ENCODE data around the gene PROZ.

The PROZ gene

DNA sequence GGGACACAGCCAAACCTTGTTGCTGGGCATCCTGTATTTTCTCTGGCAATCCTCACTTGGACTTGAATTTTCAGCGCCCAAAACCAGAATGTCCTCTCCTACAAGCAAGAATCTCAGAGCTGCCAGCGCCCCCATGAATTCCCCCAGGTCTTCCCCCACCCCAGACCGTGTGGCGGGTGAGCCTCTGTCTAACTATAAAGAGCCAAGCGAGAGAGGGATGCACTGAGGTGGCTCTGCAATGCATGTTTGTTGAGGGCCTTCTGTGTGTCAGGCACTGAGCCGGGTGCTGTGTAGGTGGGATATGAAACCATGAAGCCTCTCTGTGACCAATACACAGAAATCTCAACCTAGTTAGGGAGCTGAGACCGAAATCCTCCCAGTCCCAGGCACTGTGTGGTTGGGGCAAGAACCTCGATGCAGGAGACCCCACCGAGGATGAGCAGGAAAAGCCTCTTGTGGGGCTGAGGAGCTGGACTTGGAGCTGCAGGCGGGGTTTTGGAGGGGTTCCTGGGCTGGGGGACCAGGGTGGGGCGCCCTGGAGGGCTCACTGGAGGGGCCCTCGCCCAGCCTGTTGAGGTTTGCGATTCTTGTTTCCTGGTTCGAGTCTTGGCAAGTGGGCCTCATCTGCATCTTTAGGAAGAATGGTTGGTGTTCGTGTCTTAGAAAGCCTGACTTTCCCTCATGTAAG, 12.4 kb upstream of the PROZ start:
- no peak overlapping the region for H3K4me3 Mint-ChIP-seq
- no peak for ATAC-seq
- H3K4me1 Mint-ChIP-seq, result no peaks in the 10 kb centered on the region
- H3K9me3 Mint-ChIP-seq, result peaks cover 2% of the 10 kb centered on the region
- H3K36me3 Mint-ChIP-seq, result no peaks in the 10 kb centered on the region
- H3K27me3 Mint-ChIP-seq, result peaks cover 57% of the 10 kb centered on the region
- no peak overlapping the region for H3K27ac Mint-ChIP-seq

- Mint-ChIP-seq H3K4me1 (peaks cover 5% of the 10 kb centered on the region), H3K9me3 (peaks cover 2% of the 10 kb centered on the region), H3K27ac (no peak overlapping the region), H3K4me3 (no peak overlapping the region), H3K27me3 (peaks cover 64% of the 10 kb centered on the region), H3K36me3 (no peaks in the 10 kb centered on the region)
- no peak for ATAC-seq
These were observed 11.7 kb upstream of the PROZ start for GRCh38 chr13:113146750-113147149.

- Mint-ChIP-seq H3K27me3 (peaks cover 69% of the 10 kb centered on the region), H3K4me1 (peaks cover 10% of the 10 kb centered on the region), H3K9me3 (peaks cover 2% of the 10 kb centered on the region), H3K36me3 (no peaks in the 10 kb centered on the region), H3K27ac (no peak overlapping the region), H3K4me3 (no peak overlapping the region)
- ATAC-seq, result no peak
These were observed 11.2 kb upstream of the PROZ start for GRCh38 chr13:113147206-113147605.

DNA sequence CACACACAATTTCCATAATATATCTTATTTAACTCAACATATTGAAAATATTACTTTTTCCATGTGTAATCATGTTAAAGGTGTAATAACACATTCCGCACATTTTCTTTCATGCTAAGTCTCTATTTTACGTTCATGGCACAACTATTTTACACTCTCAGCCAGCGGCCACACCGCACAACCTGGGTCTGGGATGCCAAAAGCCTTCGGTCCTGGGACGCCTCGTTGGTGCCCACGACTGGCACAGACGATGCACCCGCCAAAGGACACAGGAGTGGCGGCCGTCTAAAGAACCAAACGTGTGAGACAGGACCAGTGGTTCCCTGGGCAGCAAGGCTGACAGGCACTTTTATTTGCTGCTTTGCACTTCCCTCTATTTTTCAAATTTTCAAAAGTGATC, 10.0 kb upstream of the PROZ start:
- no peak for ATAC-seq
- Mint-ChIP-seq H3K4me3 (no peak overlapping the region), H3K27me3 (peaks cover 78% of the 10 kb centered on the region), H3K9me3 (peaks cover 2% of the 10 kb centered on the region), H3K27ac (no peak overlapping the region), H3K4me1 (peaks cover 18% of the 10 kb centered on the region), H3K36me3 (no peaks in the 10 kb centered on the region)

DNA sequence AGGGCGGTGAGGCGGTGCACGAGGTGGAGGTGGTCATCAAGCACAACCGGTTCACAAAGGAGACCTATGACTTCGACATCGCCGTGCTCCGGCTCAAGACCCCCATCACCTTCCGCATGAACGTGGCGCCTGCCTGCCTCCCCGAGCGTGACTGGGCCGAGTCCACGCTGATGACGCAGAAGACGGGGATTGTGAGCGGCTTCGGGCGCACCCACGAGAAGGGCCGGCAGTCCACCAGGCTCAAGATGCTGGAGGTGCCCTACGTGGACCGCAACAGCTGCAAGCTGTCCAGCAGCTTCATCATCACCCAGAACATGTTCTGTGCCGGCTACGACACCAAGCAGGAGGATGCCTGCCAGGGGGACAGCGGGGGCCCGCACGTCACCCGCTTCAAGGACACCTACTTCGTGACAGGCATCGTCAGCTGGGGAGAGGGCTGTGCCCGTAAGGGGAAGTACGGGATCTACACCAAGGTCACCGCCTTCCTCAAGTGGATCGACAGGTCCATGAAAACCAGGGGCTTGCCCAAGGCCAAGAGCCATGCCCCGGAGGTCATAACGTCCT, 9.4 kb upstream of the PROZ start:
- Mint-ChIP-seq H3K4me1 (peaks cover 18% of the 10 kb centered on the region), H3K9me3 (peaks cover 2% of the 10 kb centered on the region), H3K36me3 (no peaks in the 10 kb centered on the region), H3K27ac (no peak overlapping the region), H3K27me3 (peaks cover 72% of the 10 kb centered on the region), H3K4me3 (no peak overlapping the region)
- no peak for ATAC-seq

GRCh38 chr13:113149711-113150549, 8.5 kb upstream of the PROZ start:
- Mint-ChIP-seq H3K4me1 (peaks cover 18% of the 10 kb centered on the region), H3K36me3 (no peaks in the 10 kb centered on the region), H3K4me3 (no peak overlapping the region), H3K27ac (no peak overlapping the region), H3K9me3 (peaks cover 4% of the 10 kb centered on the region), H3K27me3 (peaks cover 69% of the 10 kb centered on the region)
- no peak for ATAC-seq

DNA sequence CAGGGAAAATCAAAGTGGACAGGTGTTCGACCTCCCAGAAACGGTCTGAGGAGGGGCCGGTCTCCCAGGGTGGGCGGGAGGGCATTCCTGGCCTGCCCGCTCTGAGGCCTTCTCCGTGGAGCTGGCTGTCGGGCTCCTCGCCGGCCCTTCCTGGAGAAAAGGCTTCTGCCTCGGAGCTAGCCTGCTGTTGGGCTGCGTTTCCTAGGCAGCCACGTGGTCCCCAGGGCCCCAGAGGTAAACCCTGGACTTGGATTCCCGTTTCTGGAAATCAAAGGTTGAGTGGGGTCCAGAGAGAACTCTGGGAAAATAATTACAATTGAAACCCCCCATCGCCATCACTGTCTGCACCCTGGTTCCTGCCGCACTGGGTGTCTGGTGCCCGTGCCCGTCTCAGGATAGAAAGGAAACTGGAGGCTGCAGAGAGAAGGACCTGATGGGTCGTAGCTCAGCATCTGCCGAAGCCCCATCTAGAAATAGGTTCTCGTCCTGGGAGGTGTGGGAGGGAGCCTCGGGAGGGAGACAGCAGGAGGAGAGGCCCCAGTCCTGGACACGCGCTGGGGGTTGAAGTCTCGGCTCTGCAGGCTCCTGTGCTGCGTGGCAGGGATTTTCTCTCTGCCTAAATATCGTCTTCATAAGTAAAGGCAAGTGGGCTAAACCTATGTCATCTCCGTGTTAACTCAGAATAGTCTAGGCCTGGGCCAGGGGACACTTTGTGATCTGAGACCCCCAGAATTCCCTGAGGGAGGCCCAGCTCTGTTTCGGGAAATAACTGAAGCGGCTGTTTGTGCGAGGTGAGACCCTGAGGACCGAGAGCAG, 7.7 kb upstream of the PROZ start:
- Mint-ChIP-seq H3K9me3 (peaks cover 8% of the 10 kb centered on the region), H3K4me1 (peaks cover 18% of the 10 kb centered on the region)

GRCh38 chr13:113151745-113152690, 6.4 kb upstream of the PROZ start:
- Mint-ChIP-seq H3K27ac (peak overlapping the region; percentile 8), H3K27me3 (peaks cover 54% of the 10 kb centered on the region), H3K4me3 (peak overlapping the region; percentile 68), H3K4me1 (peaks cover 18% of the 10 kb centered on the region), H3K36me3 (no peaks in the 10 kb centered on the region), H3K9me3 (peaks cover 9% of the 10 kb centered on the region)
- ATAC-seq, result no peak

More for the DNA sequence above, 7.7 kb upstream of the PROZ start:
- Mint-ChIP-seq H3K27me3 (peaks cover 66% of the 10 kb centered on the region), H3K4me3 (peak overlapping the region; percentile 1), H3K27ac (no peak overlapping the region), H3K36me3 (no peaks in the 10 kb centered on the region)
- ATAC-seq, result no peak

GRCh38 chr13:113152691-113152983, 5.8 kb upstream of the PROZ start:
- no peak for ATAC-seq
- Mint-ChIP-seq H3K4me3 (peak overlapping the region; percentile 68), H3K4me1 (peaks cover 18% of the 10 kb centered on the region), H3K27ac (peak overlapping the region; percentile 8), H3K36me3 (no peaks in the 10 kb centered on the region), H3K27me3 (peaks cover 48% of the 10 kb centered on the region), H3K9me3 (peaks cover 9% of the 10 kb centered on the region)

DNA sequence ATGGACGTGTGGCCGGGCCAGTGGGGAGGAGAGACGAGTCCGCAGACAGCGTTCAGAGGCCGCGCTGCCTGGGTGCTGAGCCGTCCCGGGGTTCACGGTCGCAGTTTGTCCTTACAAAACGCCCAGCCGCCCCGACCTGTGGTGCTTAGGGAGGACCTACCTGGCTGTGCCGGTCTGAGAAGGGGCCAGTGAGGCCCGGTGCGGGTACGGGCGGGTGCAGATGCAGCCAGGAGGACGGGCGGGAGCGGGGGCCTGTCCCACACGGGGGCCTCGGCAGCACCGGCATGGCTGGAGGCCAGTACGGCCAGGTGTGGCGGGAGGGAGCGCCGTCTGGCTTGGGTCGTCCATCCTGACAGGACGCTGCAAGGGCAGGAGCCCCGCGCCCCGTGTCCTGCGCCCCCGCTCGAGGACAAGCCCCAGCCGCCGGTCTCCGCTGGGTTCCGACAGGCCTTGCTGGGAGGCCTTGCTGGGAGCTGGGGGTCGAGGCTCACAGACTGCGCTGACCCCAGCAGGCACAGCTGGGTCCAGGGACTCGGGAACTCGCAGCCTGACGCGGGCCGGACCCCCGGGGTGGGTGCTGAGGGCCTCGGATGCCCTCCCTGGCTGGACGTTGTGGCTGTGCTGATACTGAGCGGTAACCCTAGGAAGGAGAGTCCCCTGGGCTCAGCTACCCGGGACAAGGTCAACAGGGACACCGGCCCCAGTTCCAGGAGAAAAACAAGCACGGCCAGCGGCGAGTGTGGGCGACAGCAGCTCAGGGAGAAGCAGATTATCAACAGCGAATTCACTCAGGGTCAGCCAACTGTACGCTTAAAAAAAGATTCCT, 5.3 kb upstream of the PROZ start:
- Mint-ChIP-seq H3K27ac (peak overlapping the region; percentile 8), H3K9me3 (peaks cover 11% of the 10 kb centered on the region), H3K36me3 (no peaks in the 10 kb centered on the region), H3K4me3 (peak overlapping the region; percentile 75), H3K27me3 (peaks cover 45% of the 10 kb centered on the region), H3K4me1 (peaks cover 18% of the 10 kb centered on the region)
- ATAC-seq, result peak; percentile 46

DNA sequence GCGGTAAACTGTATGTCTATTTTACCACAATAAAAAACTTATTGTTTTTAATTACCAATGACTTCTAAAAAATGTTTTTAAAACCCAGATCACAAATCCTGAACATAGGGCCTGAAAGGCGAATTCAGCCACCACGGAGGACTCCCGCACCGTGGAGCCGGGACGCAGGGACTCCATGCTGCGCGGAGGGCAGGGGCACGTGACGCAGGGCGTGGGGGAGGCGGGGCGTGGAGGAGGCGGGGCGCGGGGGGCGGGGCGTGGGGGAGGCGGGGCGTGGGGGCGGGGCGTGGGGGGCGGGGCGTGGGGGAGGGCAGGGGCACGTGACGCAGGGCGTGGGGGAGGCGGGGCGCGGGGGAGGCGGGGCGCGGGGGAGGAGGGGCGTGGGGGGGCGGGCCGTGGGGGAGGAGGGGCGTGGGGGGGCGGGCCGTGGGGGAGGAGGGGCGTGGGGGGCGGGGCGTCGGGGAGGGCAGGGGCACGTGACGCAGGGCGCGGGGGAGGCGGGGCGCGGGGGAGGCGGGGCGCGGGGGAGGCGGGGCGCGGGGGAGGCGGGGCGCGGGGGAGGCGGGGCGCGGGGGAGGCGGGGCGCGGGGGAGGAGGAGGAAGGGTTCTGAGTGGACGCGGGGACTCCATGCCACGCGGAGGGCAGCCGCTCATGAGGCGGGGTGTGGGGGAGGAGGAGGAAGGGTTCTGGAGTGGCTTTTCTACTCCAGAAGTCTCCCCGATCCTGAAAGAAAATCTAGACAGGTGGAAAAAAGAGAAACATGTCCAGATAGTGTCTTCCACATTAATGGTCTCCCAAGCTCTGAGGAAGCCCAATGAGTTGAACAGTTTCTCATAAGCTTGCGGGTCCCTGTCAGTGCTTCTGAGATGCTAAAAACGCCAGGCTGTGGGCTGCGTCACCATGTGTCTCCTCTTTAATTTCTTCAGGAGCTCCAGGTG, 4.4 kb upstream of the PROZ start:
- H3K36me3 Mint-ChIP-seq, result no peaks in the 10 kb centered on the region
- H3K27me3 Mint-ChIP-seq, result peaks cover 36% of the 10 kb centered on the region
- ATAC-seq, result peak; percentile 81
- H3K27ac Mint-ChIP-seq, result peak overlapping the region; percentile 8
- H3K4me3 Mint-ChIP-seq, result peak overlapping the region; percentile 75
- H3K4me1 Mint-ChIP-seq, result peaks cover 18% of the 10 kb centered on the region
- peaks cover 12% of the 10 kb centered on the region for H3K9me3 Mint-ChIP-seq

GRCh38 chr13:113155201-113155600, 3.2 kb upstream of the PROZ start:
- Mint-ChIP-seq H3K27me3 (peaks cover 29% of the 10 kb centered on the region), H3K4me1 (peaks cover 18% of the 10 kb centered on the region), H3K4me3 (no peak overlapping the region), H3K27ac (no peak overlapping the region), H3K9me3 (peaks cover 12% of the 10 kb centered on the region), H3K36me3 (no peaks in the 10 kb centered on the region)
- ATAC-seq, result no peak
